ENCODE results near the gene GPRIN1.

The GPRIN1 gene

DNA sequence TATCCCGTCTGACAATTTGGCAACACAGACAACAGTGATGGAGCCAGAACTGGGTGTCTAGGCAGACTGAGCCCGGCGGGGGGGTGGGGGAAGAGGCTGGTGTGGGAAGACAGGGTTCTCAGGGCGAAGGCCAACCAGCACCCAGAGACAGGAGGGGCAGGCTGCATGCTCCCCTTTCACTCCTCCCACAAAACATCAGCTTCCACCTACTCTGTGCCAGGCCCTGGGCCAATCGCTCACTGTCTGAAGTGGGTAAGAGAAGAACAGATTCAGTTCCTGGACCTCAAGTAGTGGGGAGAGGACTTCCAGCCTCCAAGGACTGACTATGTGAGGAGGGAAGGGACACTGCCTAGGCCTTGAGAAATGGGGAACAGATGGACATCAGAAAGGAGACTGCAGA is 17.6 kb upstream of the GPRIN1 start:
- H3K4me3 ChIP-seq, result no peak overlapping the region
- H3K27ac ChIP-seq, result no peak overlapping the region

DNA sequence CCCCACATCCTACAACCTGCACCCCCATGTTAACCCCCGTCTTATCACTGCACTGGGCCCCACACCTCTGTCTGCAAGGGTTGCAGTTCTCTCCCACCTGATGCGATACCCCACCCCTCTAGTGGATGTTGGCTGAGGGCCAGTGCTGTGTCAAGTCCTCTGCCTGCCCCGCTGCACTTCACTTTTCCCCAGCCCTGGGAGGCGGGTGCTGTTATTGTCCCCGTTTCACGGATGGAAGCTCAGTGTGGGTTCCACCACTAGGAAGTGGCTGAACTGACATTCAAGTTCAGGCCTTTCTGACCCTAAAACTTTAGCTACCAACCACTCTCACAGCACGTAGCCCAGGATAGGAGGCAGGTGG is 16.9 kb upstream of the GPRIN1 start:
- no peak overlapping the region for H3K4me3 ChIP-seq
- H3K27ac ChIP-seq, result no peak overlapping the region

DNA sequence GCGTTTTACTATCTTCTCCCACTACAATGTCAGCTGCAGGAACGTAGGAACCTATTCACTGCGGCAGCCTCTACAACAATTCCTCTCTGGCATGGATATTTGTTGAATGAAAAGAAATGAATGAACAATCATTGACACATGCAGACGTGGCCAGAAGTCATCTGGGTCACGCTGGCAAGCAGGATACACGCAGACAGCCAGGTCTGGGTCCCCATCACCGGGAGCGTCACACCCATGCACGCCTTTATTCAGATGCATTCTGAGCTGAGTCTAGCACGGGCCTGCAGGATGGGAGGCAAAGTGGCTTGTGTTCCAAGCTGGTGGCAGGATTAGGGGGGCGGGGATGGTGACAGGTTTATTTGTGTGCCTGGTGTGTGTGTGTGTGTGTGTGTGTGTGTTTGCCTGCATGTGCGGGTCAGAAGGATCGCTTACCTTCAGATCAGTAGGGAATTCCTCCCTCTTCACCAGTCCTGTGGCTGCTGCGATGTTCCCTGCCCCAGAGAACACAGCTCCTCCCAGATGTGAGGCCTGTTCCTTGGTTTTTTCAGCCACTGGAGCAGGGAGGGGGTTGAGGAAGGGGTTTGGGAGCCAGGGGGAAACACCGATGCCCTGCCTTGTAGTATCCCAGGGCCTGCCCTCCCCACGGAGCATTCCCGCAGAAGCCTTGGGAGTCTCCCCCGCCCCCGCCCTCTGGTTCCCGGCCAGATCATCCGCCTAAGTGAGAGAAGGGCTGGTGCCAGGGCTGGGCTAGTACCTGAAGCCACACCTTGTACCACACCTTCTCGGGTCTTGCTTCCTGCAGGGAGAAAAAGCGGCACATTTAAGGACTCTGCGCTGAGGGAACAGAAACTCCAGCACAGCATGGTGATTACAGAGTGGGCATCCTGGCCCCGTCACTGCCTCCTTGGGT is 16.3 kb upstream of the GPRIN1 start:
- no peak overlapping the region for H3K4me3 ChIP-seq

GRCh38 chr5:176625512-176625911 is 15.6 kb upstream of the GPRIN1 start:
- no peak overlapping the region for H3K27ac ChIP-seq
- H3K4me3 ChIP-seq, result no peak overlapping the region

More for the DNA sequence above, 16.3 kb upstream of the GPRIN1 start:
- H3K27ac ChIP-seq, result no peak overlapping the region

DNA sequence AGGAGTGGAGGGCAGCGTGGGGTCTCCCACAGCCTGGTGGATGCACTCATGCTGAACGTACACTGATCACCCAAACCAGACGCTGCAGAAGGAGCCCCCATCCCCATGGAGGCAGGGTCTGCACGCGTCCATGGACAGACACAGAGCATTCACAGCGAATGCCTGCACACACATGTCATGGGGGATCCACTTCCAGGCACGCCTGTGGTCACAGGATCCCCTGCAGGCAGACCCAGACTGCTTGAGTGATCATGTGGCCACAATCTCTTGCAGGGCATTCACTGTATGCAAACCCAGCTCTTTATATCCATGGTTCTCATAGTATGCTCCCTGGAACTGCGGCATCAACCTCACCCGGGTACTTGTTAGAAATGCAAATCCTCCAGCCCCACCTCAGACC is 15.0 kb upstream of the GPRIN1 start:
- Histone ChIP-seq H3K4me3 (no peak overlapping the region), H3K27ac (no peak overlapping the region)

DNA sequence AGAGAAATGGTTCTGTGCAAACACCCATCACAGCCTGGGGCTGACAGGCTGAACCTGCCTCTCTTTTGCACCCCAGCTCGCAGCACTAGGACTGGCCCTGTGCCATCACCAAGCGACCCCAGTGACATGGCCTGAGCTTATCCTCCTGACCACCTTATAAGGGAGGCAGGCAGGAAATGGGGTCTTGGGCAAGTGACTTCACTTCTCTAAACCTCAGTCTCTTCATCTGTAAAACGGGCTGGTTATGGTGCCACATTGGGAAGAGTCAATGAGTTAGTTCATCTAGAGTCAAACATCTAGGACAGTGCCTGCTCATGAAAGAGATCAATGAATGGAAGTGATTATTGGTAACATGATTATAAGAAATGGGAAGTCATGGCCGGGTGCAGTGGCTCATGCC is 14.2 kb upstream of the GPRIN1 start:
- no peak overlapping the region for H3K4me3 ChIP-seq
- H3K27ac ChIP-seq, result no peak overlapping the region

DNA sequence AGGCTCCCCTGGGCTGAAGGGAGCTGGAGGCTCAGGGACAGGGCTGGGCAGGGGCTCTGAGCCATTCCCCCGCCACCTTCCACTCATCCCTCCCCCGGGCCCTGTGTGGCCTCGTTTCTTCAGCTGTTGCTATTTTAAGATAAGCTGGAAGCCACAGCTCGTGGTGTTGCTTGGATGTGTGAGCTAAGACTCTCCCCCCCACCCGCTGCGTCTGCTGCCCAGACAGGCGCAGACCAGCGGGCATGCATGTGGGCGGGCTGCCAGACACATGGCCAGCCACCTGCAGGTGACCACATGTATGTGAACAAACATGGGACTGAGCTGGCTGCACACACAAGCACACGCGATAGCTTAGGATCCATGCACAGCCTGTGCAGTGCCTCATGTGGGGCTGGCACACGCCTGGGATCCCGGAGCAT is 11.7 kb upstream of the GPRIN1 start:
- Histone ChIP-seq H3K27ac (no peak overlapping the region), H3K4me3 (no peak overlapping the region)

- Histone ChIP-seq H3K4me3 (no peak overlapping the region), H3K27ac (no peak overlapping the region)
Measured at GRCh38 chr5:176620333-176620981, 10.5 kb upstream of the GPRIN1 start.

DNA sequence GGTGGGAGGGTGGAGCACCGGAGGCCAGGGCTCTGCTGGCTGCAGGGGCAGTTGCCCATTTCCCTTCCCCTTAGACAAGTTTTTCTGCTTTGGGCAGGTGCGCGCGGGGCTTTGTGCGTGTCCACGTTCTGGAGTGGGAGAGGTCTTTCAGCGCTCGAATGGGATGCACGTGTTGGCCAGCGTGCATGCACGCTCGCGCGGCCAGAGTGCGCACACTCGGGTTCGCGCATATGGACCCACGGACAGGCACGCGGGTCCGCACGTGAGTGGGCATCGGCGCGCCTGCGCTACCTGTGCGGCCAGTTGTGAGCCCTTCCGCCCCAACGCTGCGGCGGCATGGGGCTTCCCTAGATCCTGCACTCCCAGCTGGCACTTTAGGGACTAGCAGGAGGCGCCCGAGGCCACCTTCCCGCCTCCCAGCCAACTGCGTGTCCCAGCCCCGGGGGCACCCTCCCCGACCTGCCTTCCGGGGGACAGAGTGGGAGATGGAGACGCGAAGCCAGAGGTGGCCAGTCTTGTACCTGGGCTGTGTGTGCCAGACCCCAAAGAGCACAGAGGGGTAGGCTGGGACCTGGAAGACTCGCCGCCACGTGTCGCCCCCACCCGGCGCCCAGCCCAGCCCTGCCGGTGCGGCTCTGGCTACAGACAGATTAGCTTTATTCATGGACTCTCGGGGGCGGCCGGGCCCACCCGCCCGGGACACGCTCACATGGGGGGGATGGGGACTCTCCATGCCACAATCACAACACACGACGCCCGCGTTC is 9.8 kb upstream of the GPRIN1 start:
- Histone ChIP-seq H3K27ac (no peak overlapping the region), H3K4me3 (no peak overlapping the region)

DNA sequence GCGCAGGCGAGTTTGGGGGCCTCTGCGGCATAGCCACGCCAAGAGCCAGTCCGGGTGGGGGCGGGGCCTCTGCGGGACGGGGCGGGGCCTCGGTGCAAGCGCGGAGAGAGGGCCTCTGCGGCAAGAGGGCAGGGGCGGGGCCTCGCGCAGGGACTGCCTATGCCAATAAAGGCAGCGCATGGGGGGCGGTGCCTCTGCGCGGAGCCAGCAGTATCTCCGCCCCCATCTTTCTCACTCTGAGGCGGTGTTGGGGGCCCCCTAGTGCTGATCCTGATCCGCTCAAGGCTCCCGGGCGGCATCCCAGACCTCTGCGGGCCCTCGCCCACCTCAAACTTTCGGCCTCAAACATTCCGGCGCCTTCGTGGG is 9.2 kb upstream of the GPRIN1 start:
- Histone ChIP-seq H3K27ac (no peak overlapping the region), H3K4me3 (no peak overlapping the region)

- no peak overlapping the region for H3K27ac ChIP-seq
- no peak overlapping the region for H3K4me3 ChIP-seq
Measured at GRCh38 chr5:176618783-176619182, 8.8 kb upstream of the GPRIN1 start.

- no peak overlapping the region for H3K4me3 ChIP-seq
- no peak overlapping the region for H3K27ac ChIP-seq
Measured at GRCh38 chr5:176616511-176616910, 6.6 kb upstream of the GPRIN1 start.

- no peak overlapping the region for H3K4me3 ChIP-seq
- H3K27ac ChIP-seq, result no peak overlapping the region
Measured at GRCh38 chr5:176614805-176615478, 5.0 kb upstream of the GPRIN1 start.

GRCh38 chr5:176612855-176613254 is 2.9 kb upstream of the GPRIN1 start:
- Histone ChIP-seq H3K27ac (no peak overlapping the region), H3K4me3 (no peak overlapping the region)

- Histone ChIP-seq H3K27ac (no peak overlapping the region), H3K4me3 (no peak overlapping the region)
Measured at GRCh38 chr5:176612008-176612407, 2.1 kb upstream of the GPRIN1 start.

GRCh38 chr5:176611435-176611834 is 1.5 kb upstream of the GPRIN1 start:
- Histone ChIP-seq H3K4me3 (no peak overlapping the region), H3K27ac (no peak overlapping the region)

DNA sequence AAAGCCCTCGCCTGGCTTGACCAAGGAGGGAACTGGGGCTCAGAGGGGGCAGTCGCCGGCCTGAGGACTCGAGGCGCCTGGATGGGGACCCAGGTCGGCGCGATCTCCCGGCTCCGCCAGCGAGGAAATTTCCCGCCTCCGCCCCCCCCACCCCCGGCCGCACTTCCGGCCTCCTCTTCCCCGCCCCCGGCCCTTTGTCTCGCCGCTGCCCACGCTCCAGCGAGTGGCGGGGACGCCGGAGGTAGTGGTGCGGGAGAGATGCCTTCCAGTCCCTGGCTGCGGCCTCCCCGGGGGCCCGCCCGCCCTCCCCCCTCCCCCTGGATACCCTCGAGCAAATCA is 448 bp upstream of the GPRIN1 start:
- H3K4me3 ChIP-seq, result peak overlapping the region; percentile 35 to 76 (median 63)
- peak overlapping the region in 6 of 21 experiments; percentile 25 to 71 (median 46) for H3K27ac ChIP-seq

DNA sequence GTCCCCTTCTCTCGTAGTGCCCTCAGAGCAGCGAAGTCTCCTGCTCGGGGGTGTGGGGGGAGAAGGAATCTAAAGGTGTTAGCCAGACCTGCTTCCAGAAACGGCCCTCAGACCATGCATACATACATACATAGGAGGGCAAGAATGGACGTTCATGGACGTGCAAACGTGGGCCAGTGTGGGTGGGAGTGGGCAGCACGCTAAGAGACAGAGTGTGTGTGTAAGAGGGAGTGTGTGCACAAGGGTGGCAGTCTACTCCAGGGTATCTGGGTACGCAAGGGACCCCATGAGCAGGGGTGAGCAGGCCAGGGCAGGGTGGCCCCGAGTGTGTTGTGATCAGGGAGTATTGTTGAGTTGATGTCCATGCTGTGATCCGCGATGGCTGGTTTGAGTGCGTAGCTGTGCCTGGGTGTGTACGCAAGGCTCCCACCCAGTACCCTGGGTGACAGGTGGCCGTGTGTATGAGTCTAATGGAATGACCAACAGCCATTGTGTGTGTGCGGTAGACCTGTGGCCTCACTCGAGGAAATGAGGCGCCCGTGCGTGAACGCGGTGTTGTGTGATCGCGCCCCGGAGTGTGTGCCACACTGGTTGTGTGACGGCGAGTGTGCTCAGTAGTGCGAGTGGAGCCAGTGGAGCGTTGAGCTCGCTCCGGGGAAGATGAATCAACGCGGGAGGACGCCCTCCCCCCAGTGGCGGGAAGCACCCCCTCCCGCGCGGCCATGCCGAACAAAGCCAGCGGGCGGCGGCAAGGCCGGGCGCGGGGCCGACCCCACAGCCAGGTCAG is 826 bp downstream of the GPRIN1 start:
- H3K4me3 ChIP-seq, result peak overlapping the region; percentile 35 to 76 (median 63)
- peak overlapping the region in 4 of 21 experiments; percentile 16 to 71 (median 54) for H3K27ac ChIP-seq

DNA sequence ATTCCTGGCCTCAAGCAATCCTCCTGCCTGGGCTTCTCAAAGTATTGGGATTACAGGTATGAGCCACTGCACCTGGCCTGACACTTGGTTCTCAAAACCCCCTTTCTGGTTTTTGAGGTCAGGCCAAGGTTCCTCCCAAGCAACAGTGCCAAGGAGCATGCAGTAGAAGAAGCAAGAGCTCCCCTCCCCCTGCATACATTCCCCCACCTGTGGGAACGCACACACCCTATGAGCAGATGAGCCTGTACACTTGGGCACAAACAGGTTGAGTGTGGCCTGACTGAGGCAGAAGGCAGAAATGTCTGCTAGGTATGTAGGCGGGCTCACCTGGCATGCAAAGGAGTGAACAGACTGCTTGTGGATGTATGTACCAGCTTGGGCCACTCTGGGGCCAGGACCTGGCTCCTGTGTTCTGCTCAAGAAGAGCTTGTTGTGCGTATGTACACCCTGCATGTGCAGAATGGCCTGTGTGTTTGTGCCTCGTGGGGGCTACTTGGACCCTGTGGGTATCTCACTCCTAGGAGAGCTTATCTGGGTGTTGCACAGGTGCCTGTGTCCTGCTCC is 1.7 kb downstream of the GPRIN1 start:
- H3K27ac ChIP-seq, result no peak overlapping the region
- no peak overlapping the region for H3K4me3 ChIP-seq

All from skin epidermis (tissue), 12 donors.